ENCODE results near the gene ITGB3BP. TPM values are rescaled to one million over a fixed set of nuclear protein-coding genes. Genes with fewer than 3 reads are reported as not detected.
"Not testable (repeated sequence)": the region's sequence is repeated elsewhere in the genome, so short reads cannot be mapped to it uniquely, and the experiment has no call there.

Gene ITGB3BP
- total RNA-seq, 1 experiment from 2014 or later: 49.7 TPM

- H3K4me3 ChIP-seq: no peak overlapping the region
- H3K4me1 ChIP-seq (replicated peaks): no peaks in the 10 kb centered on the region
- H3K27ac ChIP-seq: no peak overlapping the region
- no peaks in the 10 kb centered on the region for H3K36me3 ChIP-seq
- H3K9me3 ChIP-seq (replicated peaks): no peaks in the 10 kb centered on the region
- H3K27me3 ChIP-seq (replicated peaks): no peaks in the 10 kb centered on the region
- no peak for DNase-seq (ENCODE audit: low read depth in 1 of 2, low spot score in 2 of 2)
Measured at GRCh38 chr1:63429281-63429680, 93.7 kb downstream of the ITGB3BP start.

GRCh38 chr1:63428815-63429214 is 94.2 kb downstream of the ITGB3BP start:
- H3K9me3 ChIP-seq (replicated peaks): no peaks in the 10 kb centered on the region
- H3K4me1 ChIP-seq (replicated peaks): no peaks in the 10 kb centered on the region
- no peaks in the 10 kb centered on the region for H3K27me3 ChIP-seq (replicated peaks)
- DNase-seq (ENCODE audit: low read depth in 1 of 2, low spot score in 2 of 2): no peak
- no peak overlapping the region for H3K4me3 ChIP-seq
- no peak overlapping the region for H3K27ac ChIP-seq
- no peaks in the 10 kb centered on the region for H3K36me3 ChIP-seq

- no peaks in the 10 kb centered on the region for H3K9me3 ChIP-seq (replicated peaks)
- H3K27ac ChIP-seq: no peak overlapping the region
Measured at GRCh38 chr1:63423649-63424048, 99.4 kb downstream of the ITGB3BP start.

DNA sequence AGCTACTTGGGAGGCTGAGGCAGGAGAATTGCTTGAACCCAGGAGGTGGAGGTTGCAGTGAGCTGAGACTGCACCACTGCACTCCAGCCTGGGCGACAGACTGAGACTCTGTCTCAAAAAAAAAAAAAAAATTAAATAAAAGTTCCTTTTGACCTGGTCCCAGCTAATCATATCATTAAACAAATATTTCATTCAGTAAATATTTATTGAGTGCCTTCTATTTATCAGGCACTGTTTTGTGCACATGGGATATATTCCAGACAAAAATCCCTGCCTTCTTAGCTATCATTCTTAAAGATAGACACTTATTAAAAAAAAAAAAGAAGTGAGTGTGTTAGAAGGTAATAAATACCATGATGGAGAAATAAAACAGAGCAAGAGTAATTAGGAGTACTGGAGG is 102.3 kb downstream of the ITGB3BP start:
- H3K27ac ChIP-seq; DNase-seq (ENCODE audit: low read depth in 1 of 2, low spot score in 2 of 2); H3K9me3 ChIP-seq (replicated peaks); H3K27me3 ChIP-seq (replicated peaks); H3K4me1 ChIP-seq (replicated peaks); H3K36me3 ChIP-seq; H3K4me3 ChIP-seq: not testable (repeated sequence)

More at GRCh38 chr1:63423649-63424048, 99.4 kb downstream of the ITGB3BP start:
- Histone ChIP-seq H3K36me3 (no peaks in the 10 kb centered on the region), H3K4me3 (no peak overlapping the region), H3K27me3 (replicated peaks) (no peaks in the 10 kb centered on the region), H3K4me1 (replicated peaks) (no peaks in the 10 kb centered on the region)
- DNase-seq (ENCODE audit: low read depth in 1 of 2, low spot score in 2 of 2): no peak

- H3K36me3 ChIP-seq: no peaks in the 10 kb centered on the region
- H3K9me3 ChIP-seq (replicated peaks): no peaks in the 10 kb centered on the region
- no peak for DNase-seq (ENCODE audit: low read depth in 1 of 2, low spot score in 2 of 2)
- H3K4me3 ChIP-seq: no peak overlapping the region
- no peak overlapping the region for H3K27ac ChIP-seq
- no peaks in the 10 kb centered on the region for H3K27me3 ChIP-seq (replicated peaks)
- no peaks in the 10 kb centered on the region for H3K4me1 ChIP-seq (replicated peaks)
Measured at GRCh38 chr1:63418101-63418500, 104.9 kb downstream of the ITGB3BP start.

DNA sequence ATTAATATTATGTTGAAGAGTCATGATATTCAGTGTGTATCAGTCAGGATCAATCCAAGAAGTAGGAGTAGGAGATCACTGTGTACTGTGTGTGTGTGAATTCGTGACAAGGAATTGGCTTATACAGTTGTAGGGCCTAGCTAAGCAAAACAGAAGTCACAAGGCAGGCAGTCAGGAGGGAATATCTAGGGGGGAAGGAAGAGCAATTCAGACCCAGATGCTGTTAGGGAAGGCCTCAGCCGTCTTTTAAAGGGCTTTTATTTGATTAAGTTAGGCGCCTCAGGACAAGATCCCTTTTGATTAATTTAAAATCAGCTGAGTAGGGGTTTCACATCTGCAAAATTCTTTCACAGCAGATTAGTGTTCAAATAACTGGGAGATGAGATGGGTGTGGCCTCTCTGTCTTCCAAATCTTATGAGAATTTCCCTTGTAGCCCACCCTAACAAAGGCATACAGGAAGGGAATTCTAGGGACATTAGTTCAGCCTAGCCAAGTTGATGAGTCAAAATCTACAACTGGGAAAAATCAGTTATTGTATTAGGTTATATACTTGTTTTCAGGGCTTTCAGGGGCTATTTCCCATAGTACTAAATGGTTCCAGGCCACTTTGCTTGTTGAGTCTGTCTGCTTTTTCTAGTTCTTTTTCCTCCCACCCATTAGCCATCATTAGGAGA is 108.2 kb downstream of the ITGB3BP start:
- no peaks in the 10 kb centered on the region for H3K9me3 ChIP-seq (replicated peaks)
- no peaks in the 10 kb centered on the region for H3K4me1 ChIP-seq (replicated peaks)
- no peaks in the 10 kb centered on the region for H3K36me3 ChIP-seq
- H3K27me3 ChIP-seq (replicated peaks): no peaks in the 10 kb centered on the region
- H3K27ac ChIP-seq: no peak overlapping the region
- DNase-seq (ENCODE audit: low read depth in 1 of 2, low spot score in 2 of 2): no peak
- H3K4me3 ChIP-seq: no peak overlapping the region

DNA sequence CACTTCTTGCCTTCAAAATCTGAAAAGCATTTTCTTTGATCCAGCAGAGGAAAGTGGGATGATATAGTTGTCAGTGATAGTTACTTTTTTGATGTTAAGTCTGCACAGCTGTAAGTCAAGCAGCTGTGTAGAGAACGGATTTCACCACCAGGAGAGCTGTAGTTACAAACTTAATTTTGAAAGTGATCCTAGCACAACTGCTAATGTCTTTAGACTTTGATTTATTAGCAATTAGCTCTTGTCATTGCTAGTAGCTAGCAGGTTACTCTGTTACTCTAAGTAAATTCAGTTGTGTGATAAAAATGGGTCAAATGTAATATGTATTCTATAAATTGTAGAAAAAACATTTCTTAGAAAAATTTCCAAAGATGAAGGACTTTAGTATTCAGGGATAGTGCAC is 109.6 kb downstream of the ITGB3BP start:
- Histone ChIP-seq H3K27me3 (replicated peaks) (no peaks in the 10 kb centered on the region), H3K36me3 (no peaks in the 10 kb centered on the region), H3K9me3 (replicated peaks) (no peaks in the 10 kb centered on the region), H3K4me1 (replicated peaks) (no peaks in the 10 kb centered on the region), H3K27ac (no peak overlapping the region), H3K4me3 (no peak overlapping the region)
- no peak for DNase-seq (ENCODE audit: low read depth in 1 of 2, low spot score in 2 of 2)

DNA sequence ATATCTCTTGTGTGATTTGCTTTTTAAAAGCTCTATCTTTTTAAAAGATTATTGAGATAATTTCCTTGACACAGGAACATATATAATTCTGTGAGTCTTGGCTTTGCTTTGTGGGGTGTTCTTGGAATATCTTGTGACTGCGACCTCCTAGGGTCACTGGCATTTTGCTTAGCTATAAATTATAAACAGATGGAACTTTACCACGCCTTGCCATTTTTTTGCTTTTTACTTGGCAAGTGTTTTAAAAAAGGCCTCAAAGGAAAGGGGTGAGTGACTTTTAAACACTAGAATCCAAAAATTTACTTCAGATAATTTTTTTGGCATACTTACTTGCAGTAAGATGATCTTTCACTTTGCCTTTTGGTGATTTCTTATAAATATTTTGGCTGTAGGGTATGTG is 112.0 kb downstream of the ITGB3BP start:
- H3K4me1 ChIP-seq (replicated peaks): no peaks in the 10 kb centered on the region
- no peak overlapping the region for H3K27ac ChIP-seq
- no peak overlapping the region for H3K4me3 ChIP-seq
- H3K9me3 ChIP-seq (replicated peaks): no peaks in the 10 kb centered on the region
- H3K36me3 ChIP-seq: no peaks in the 10 kb centered on the region
- DNase-seq (ENCODE audit: low read depth in 1 of 2, low spot score in 2 of 2): no peak
- no peaks in the 10 kb centered on the region for H3K27me3 ChIP-seq (replicated peaks)

GRCh38 chr1:63408331-63408730 is 114.7 kb downstream of the ITGB3BP start:
- Histone ChIP-seq H3K36me3 (no peaks in the 10 kb centered on the region), H3K27me3 (replicated peaks) (no peaks in the 10 kb centered on the region), H3K4me1 (replicated peaks) (no peaks in the 10 kb centered on the region), H3K4me3 (no peak overlapping the region), H3K9me3 (replicated peaks) (no peaks in the 10 kb centered on the region), H3K27ac (no peak overlapping the region)
- DNase-seq (ENCODE audit: low read depth in 1 of 2, low spot score in 2 of 2): no peak

GRCh38 chr1:63407002-63407401 is 116.0 kb downstream of the ITGB3BP start:
- Histone ChIP-seq H3K27ac (no peak overlapping the region), H3K36me3 (no peaks in the 10 kb centered on the region), H3K4me1 (replicated peaks) (no peaks in the 10 kb centered on the region), H3K27me3 (replicated peaks) (no peaks in the 10 kb centered on the region), H3K9me3 (replicated peaks) (no peaks in the 10 kb centered on the region), H3K4me3 (no peak overlapping the region)
- no peak for DNase-seq (ENCODE audit: low read depth in 1 of 2, low spot score in 2 of 2)

DNA sequence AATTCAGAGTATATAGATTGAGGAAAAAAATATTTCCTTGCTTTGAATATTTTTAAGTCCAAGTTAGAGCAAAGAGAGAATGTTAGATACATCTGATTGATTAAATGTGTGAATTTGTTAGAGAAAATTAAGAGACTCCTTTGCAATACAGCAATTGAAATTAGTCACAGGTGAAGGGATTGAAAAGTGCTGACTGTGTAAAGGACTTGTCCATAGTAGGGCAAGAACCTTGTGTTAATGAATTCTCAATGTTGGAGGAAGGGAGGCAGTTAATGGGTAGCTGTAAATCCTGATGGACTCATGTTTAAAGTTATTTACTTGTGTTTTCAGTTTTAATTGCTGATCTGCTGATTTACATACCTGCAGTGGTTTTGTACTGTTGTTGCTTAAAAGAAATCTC is 117.0 kb downstream of the ITGB3BP start:
- Histone ChIP-seq H3K4me3 (no peak overlapping the region), H3K36me3 (no peaks in the 10 kb centered on the region), H3K27me3 (replicated peaks) (no peaks in the 10 kb centered on the region), H3K27ac (no peak overlapping the region), H3K4me1 (replicated peaks) (no peaks in the 10 kb centered on the region), H3K9me3 (replicated peaks) (no peaks in the 10 kb centered on the region)
- no peak for DNase-seq (ENCODE audit: low read depth in 1 of 2, low spot score in 2 of 2)

DNA sequence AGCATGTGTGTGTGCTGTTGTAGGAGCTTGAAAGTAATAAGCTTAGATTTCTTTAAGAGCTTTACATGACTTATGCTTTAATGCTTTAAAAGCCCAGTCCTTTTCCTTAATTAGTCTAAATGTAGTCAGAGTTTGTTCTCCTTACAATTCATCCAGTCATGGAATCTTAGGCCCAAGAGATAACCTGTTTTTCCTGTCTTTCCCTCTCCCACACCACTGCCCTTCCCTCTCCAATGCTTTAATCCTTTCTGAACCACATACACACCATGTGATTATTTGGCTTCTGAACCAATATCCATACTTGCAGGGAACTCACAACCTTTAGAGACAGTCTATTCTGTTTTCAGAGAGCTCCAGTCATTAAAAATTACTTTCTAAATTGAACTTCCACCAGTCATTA is 118.0 kb downstream of the ITGB3BP start:
- Histone ChIP-seq H3K27ac (no peak overlapping the region), H3K4me3 (no peak overlapping the region), H3K4me1 (replicated peaks) (no peaks in the 10 kb centered on the region), H3K9me3 (replicated peaks) (no peaks in the 10 kb centered on the region), H3K36me3 (no peaks in the 10 kb centered on the region), H3K27me3 (replicated peaks) (no peaks in the 10 kb centered on the region)
- no peak for DNase-seq (ENCODE audit: low read depth in 1 of 2, low spot score in 2 of 2)

GRCh38 chr1:63403386-63403785 is 119.6 kb downstream of the ITGB3BP start:
- Histone ChIP-seq H3K9me3 (replicated peaks) (no peaks in the 10 kb centered on the region), H3K4me3 (no peak overlapping the region), H3K4me1 (replicated peaks) (no peaks in the 10 kb centered on the region), H3K27me3 (replicated peaks) (no peaks in the 10 kb centered on the region), H3K36me3 (no peaks in the 10 kb centered on the region), H3K27ac (no peak overlapping the region)
- no peak for DNase-seq (ENCODE audit: low read depth in 1 of 2, low spot score in 2 of 2)

- Histone ChIP-seq H3K4me1 (replicated peaks) (no peaks in the 10 kb centered on the region), H3K4me3 (no peak overlapping the region), H3K27me3 (replicated peaks) (no peaks in the 10 kb centered on the region), H3K9me3 (replicated peaks) (no peaks in the 10 kb centered on the region), H3K36me3 (no peaks in the 10 kb centered on the region), H3K27ac (no peak overlapping the region)
- DNase-seq (ENCODE audit: low read depth in 1 of 2, low spot score in 2 of 2): no peak
Measured at GRCh38 chr1:63401945-63402344, 121.1 kb downstream of the ITGB3BP start.

All from SJSA1 (cell line).